Colonic mucosa (tissue), 4 donors: ENCODE results near the gene ABCG1. TPM values are rescaled to one million over a fixed set of nuclear protein-coding genes. Genes with fewer than 3 reads are reported as not detected.

Experiments
- DNase-seq: peaks from one replicate; pipeline ENCODE4 v3.0.0-alpha.2; 2020
- H3K27ac ChIP-seq: fragments of 200-600 bp; one replicate; pipeline ENCODE4 v1.8.0; 2021
- H3K27me3 ChIP-seq: fragments of 200-600 bp; one replicate; pipeline ENCODE4 v1.8.0; 2021
- H3K36me3 ChIP-seq: fragments of 200-600 bp; one replicate; pipeline ENCODE4 v1.8.0; 2021
- H3K4me1 ChIP-seq: fragments of 200-600 bp; one replicate; pipeline ENCODE4 v1.8.0; 2021; ENCODE audit warnings: mild to moderate bottlenecking
- H3K4me3 ChIP-seq: fragments of 200-600 bp; one replicate; pipeline ENCODE4 v1.8.0; 2021
- H3K9ac ChIP-seq, 2 donors: one replicate each; pipeline ENCODE4 v1.7.0; 2013; ENCODE audit warnings: control low read depth in 2 of 2, low read depth in 2 of 2, low read length in 2 of 2
- H3K9me3 ChIP-seq: fragments of 200-600 bp; one replicate; pipeline ENCODE4 v1.8.0; 2021
- CTCF ChIP-seq: fragments of 200-600 bp; IDR thresholded peaks from one replicate; pipeline ENCODE4 v1.8.0; 2022; ENCODE audit warnings: antibody characterized with exemption, mild to moderate bottlenecking
- intact Hi-C: fragments of 100-400 bp; cut with DNase I; formaldehyde crosslinking; loops from one replicate; pipeline ENCODE4 v1.14.1; 2022
- total RNA-seq, 2 donors: library from RNA; stranded (reverse); fragmentation: NEBNext Ultra II Directional in 1 of 2; extraction: Animal tissue kit (Norgen Biotek cat#: 25700) in 1 of 2; gene quantifications; one replicate each; pipeline ENCODE4 v1.2.1, GENCODE V29; 2021
- donor health status: healthy.
- donor health status: DM: no; HTN: no; CAD: no.
- donor health status: DM: no; HTN: no; CAD: no.

Gene ABCG1
- total RNA-seq, 2 donors from 2014 or later = 13.8 to 60.0 TPM

GRCh38 chr21:42301371-42302075, 82.6 kb downstream of the ABCG1 start:
- intact Hi-C loops = no loop called here
- Histone ChIP-seq H3K27ac (no peak overlapping the region), H3K27me3 (no peaks in the 10 kb centered on the region), H3K9me3 (no peaks in the 10 kb centered on the region), H3K36me3 (no peaks in the 10 kb centered on the region), H3K4me1 (no peaks in the 10 kb centered on the region), H3K4me3 (no peak overlapping the region), H3K9ac (no peak overlapping the region)
- DNase-seq = no peak
- TF ChIP-seq CTCF = no peak

- Histone ChIP-seq H3K4me1 (no peaks in the 10 kb centered on the region), H3K27ac (no peak overlapping the region), H3K9me3 (no peaks in the 10 kb centered on the region), H3K4me3 (no peak overlapping the region), H3K9ac (no peak overlapping the region), H3K27me3 (no peaks in the 10 kb centered on the region), H3K36me3 (no peaks in the 10 kb centered on the region)
- intact Hi-C loops = no loop called here
- no peak for DNase-seq
- TF ChIP-seq CTCF = no peak
Observed at GRCh38 chr21:42302076-42302650, 83.2 kb downstream of the ABCG1 start.

DNA sequence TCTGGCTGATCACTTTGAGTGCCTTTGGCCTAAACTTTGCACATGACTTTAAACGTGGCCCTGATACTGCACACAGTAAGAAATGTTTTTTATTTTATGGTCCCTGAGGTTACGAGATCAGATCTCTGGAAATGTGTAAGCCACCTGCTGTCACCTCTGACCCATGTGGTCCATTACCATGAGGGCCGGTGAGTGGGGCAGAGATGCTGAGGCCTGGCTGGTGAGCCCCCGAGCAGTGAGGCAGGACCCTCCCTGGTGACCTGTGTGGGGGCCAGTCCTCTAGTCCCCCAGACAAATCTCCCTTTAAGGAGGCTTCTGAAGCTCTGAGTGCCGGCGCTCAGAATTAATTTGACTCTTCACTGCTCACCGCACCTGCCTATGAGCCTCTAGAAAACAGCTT, 83.9 kb downstream of the ABCG1 start:
- Histone ChIP-seq H3K27me3 (no peaks in the 10 kb centered on the region), H3K4me1 (no peaks in the 10 kb centered on the region), H3K4me3 (no peak overlapping the region), H3K9me3 (no peaks in the 10 kb centered on the region), H3K9ac (no peak overlapping the region), H3K27ac (no peak overlapping the region), H3K36me3 (no peaks in the 10 kb centered on the region)
- no peak for TF ChIP-seq CTCF
- DNase-seq = no peak
- intact Hi-C loops = no loop called here

GRCh38 chr21:42303443-42303842, 84.5 kb downstream of the ABCG1 start:
- DNase-seq = no peak
- Histone ChIP-seq H3K36me3 (no peaks in the 10 kb centered on the region), H3K9me3 (no peaks in the 10 kb centered on the region), H3K9ac (no peak overlapping the region), H3K27ac (no peak overlapping the region), H3K27me3 (peaks cover 4% of the 10 kb centered on the region), H3K4me3 (no peak overlapping the region), H3K4me1 (no peaks in the 10 kb centered on the region)
- intact Hi-C loops = no loop called here
- TF ChIP-seq CTCF = no peak

GRCh38 chr21:42304556-42305454, 85.9 kb downstream of the ABCG1 start:
- intact Hi-C loops = no loop called here
- DNase-seq = no peak
- H3K4me1 ChIP-seq = no peaks in the 10 kb centered on the region

More at GRCh38 chr21:42304556-42305454, 85.9 kb downstream of the ABCG1 start:
- TF ChIP-seq CTCF = no peak
- H3K27ac ChIP-seq = no peak overlapping the region
- no peaks in the 10 kb centered on the region for H3K9me3 ChIP-seq
- no peak overlapping the region for H3K4me3 ChIP-seq
- H3K27me3 ChIP-seq = peaks cover 7% of the 10 kb centered on the region
- no peaks in the 10 kb centered on the region for H3K36me3 ChIP-seq
- H3K9ac ChIP-seq = no peak overlapping the region
